GM21528 (cell line): Measurements from ENCODE around the gene MKI67.

Source experiments
- ATAC-seq: cut with Tn5 transposase; IDR thresholded peaks from one replicate; pipeline ENCODE4 v1.9.1; 2021; ENCODE audit warnings: mild to moderate bottlenecking, moderate library complexity; ENCODE audit not compliant: unreplicated experiment, low FRiP score

Gene MKI67

GRCh38 chr10:128067691-128068397 lies 58.4 kb downstream of the MKI67 start:
- no peak for ATAC-seq

GRCh38 chr10:128066870-128067382 lies 59.3 kb downstream of the MKI67 start:
- ATAC-seq: no peak

- no peak for ATAC-seq
These were observed 60.2 kb downstream of the MKI67 start for GRCh38 chr10:128065881-128066534.

- no peak for ATAC-seq
These were observed 61.1 kb downstream of the MKI67 start for GRCh38 chr10:128064970-128065580.

- peak; percentile 54 for ATAC-seq
These were observed 61.9 kb downstream of the MKI67 start for GRCh38 chr10:128064108-128064969.

- no peak for ATAC-seq
These were observed 62.5 kb downstream of the MKI67 start for GRCh38 chr10:128063736-128064107.

- peak; percentile 68 for ATAC-seq
These were observed 63.2 kb downstream of the MKI67 start for GRCh38 chr10:128062881-128063563.

GRCh38 chr10:128062331-128062880 lies 63.8 kb downstream of the MKI67 start:
- peak; percentile 13 for ATAC-seq

- no peak for ATAC-seq
These were observed 64.6 kb downstream of the MKI67 start for GRCh38 chr10:128061306-128062300.

GRCh38 chr10:128060341-128061250 lies 65.6 kb downstream of the MKI67 start:
- ATAC-seq: no peak

- ATAC-seq: no peak
These were observed 66.3 kb downstream of the MKI67 start for GRCh38 chr10:128059982-128060293.

- no peak for ATAC-seq
These were observed 66.8 kb downstream of the MKI67 start for GRCh38 chr10:128059266-128059981.

GRCh38 chr10:128058750-128059134 lies 67.5 kb downstream of the MKI67 start:
- no peak for ATAC-seq

- ATAC-seq: no peak
These were observed 68.0 kb downstream of the MKI67 start for GRCh38 chr10:128058106-128058749.

GRCh38 chr10:128056303-128057050 lies 69.7 kb downstream of the MKI67 start:
- no peak for ATAC-seq
